K562 (cell line): ENCODE data around the gene MITF. TPM values are rescaled to one million over a fixed set of nuclear protein-coding genes. Genes with fewer than 3 reads are reported as not detected.

ENCODE experiments used
- DIDO1 ChIP-seq: fragments of 450-650 bp; IDR thresholded peaks from 2 replicates; pipeline ENCODE4 v1.6.1; 2016; ENCODE audit warnings: low read depth, missing biosample characterization, missing genetic modification characterization
- HMGN3 ChIP-seq: IDR thresholded peaks from 2 replicates; pipeline ENCODE4 v1.6.1; 2011; ENCODE audit warnings: borderline replicate concordance, low read depth, mild to moderate bottlenecking, mixed read lengths, low read length; ENCODE audit not compliant: insufficient read length; ENCODE audit errors: extremely low read depth
- MBD1 ChIP-seq: fragments of 250-450 bp; sonication (Bioruptor Pico); IDR thresholded peaks from 2 replicates; pipeline ENCODE4 v1.8.0; 2022; ENCODE audit warnings: inconsistent platforms
- MGA ChIP-seq: fragments of 450-650 bp; IDR thresholded peaks from 2 replicates; pipeline ENCODE4 v1.6.1; 2016; ENCODE audit warnings: mild to moderate bottlenecking, moderate library complexity
- NRF1 ChIP-seq, 2 experiments: fragments of 450-650 bp; IDR thresholded peaks in 1 of 2; conservative IDR thresholded peaks in 1 of 2; 2 replicates each; pipeline ENCODE4 v1.6.1; 2014; ENCODE audit warnings: mild to moderate bottlenecking in 2 of 2
- RBM15 ChIP-seq: fragments of 200-400 bp; formaldehyde crosslinking; IDR thresholded peaks from 2 replicates; pipeline ENCODE4 v1.6.1; 2018; ENCODE audit warnings: mild to moderate bottlenecking, low read length, moderate library complexity; ENCODE audit not compliant: insufficient read depth
- ZNF592 ChIP-seq: fragments of 450-650 bp; IDR thresholded peaks from 2 replicates; pipeline ENCODE4 v1.6.1; 2017; ENCODE audit warnings: antibody characterized with exemption, mild to moderate bottlenecking
- ZNF785 ChIP-seq: fragments of 250-450 bp; sonication (Bioruptor Pico); IDR thresholded peaks from 2 replicates; pipeline ENCODE4 v1.4.0; 2020; ENCODE audit warnings: mild to moderate bottlenecking
- polyA plus RNA-seq, 8 experiments: library from polyadenylated mRNA; depleted of rRNA in 4 of 8; stranded (reverse) in 5 of 8; unstranded in 3 of 8; fragments of >200 nt; fragmentation: Nextera tagmentation in 2 of 8; fragmentation: Illumina TruSeq in 1 of 8; extraction: Ambion mirVana in 2 of 8; extraction: Trizol in 1 of 8; gene quantifications; 2 replicates each; pipeline versions ENCODE4 v1.2.1 to v1.2.3, GENCODE V29; 2011 to 2014; ENCODE audit warnings: inconsistent platforms in 1 of 8, missing spikeins in 1 of 8
- total RNA-seq, 7 experiments: library from RNA; depleted of rRNA in 6 of 7; stranded (reverse); fragments of >200 nt in 6 of 7; fragmentation: Illumina TruSeq in 2 of 7; extraction: Trizol in 2 of 7; gene quantifications; 2 replicates each; pipeline versions ENCODE4 v1.2.1 to v1.2.3, GENCODE V29; 2011 to 2021; ENCODE audit warnings: low replicate concordance in 1 of 7

MITF gene
- total and polyA plus RNA-seq, 9 of the 15 experiments (the other 6 are each of a cell fraction or from before 2014, with no cell fraction given): 5.6 to 14.9 (median 11.1) TPM

GRCh38 chr3:69791919-69792399 lies 52.7 kb downstream of the MITF start (continued):
- TF ChIP-seq MBD1 (CRISPR knock-in tag) (no peak), DIDO1 (tag) (0 out of 2 replicates have a peak, but pooled peaks have one; percentile 23), ZNF785 (no peak), NRF1 (conservative IDR thresholded peaks at IDR 0.05 in 1 of 2, IDR thresholded peaks at IDR 0.05 in 1 of 2) (no peak), MGA (no peak), HMGN3 (peak; percentile 96), ZNF592 (peak; percentile 39; the same call in 1 of the 2 replicates), RBM15 (no peak)
